OCI-LY1 (cell line): ENCODE measurements around the gene ADH1A.

Experiments
- CTCF ChIP-seq: fragments of 200-600 bp; sonication (generic), shearing (Covaris generic); IDR thresholded peaks from 2 replicates; pipeline ENCODE4 v1.5.1; 2017; ENCODE audit warnings: mild to moderate bottlenecking, antibody characterized with exemption, low read length, moderate library complexity, mixed read lengths
- EZH2 ChIP-seq: fragments of 200-600 bp; sonication (generic), shearing (Covaris generic); IDR thresholded peaks from 2 replicates; pipeline ENCODE4 v1.8.0; 2017; ENCODE audit warnings: borderline replicate concordance, mixed run types, mild to moderate bottlenecking, antibody characterized with exemption, low read length, moderate library complexity, mixed read lengths

DNA sequence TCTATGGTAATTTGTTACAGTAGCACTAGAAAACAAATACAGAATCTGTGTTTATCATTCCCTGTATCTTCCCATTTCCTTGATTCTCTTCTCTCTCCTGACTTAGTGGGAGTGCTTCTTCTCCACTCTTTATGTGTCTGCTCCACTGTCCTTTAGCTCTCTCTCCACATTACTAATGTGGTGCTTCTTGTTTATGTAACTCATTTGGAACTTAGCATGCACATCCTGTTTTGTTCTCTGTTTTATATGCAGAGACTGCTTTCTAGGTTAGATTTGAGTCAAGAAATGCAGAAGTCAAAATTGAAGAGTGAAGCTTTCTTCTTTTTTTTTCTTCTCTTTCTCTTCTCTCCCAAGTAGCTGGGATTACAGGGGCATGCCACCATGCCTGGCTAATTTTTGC, 25.9 kb downstream of the ADH1A start:
- TF ChIP-seq CTCF (no peak), EZH2 (no peak)
